CD4-positive, alpha-beta T cell treated with Interleukin-6 for 4 hours (primary cell): Measurements from ENCODE around the gene ARHGAP10.
"Not testable (repeated sequence)": the region's sequence is repeated elsewhere in the genome, so short reads cannot be mapped to it uniquely, and the experiment has no call there.

Source experiments
- DNase-seq: peaks from one replicate; pipeline ENCODE4 v3.0.0-alpha.2; 2020; ENCODE audit warnings: mixed read lengths

Gene ARHGAP10

GRCh38 chr4:147794787-147795413, 63.0 kb downstream of the ARHGAP10 start:
- no peak for DNase-seq

GRCh38 chr4:147799057-147799456, 67.2 kb downstream of the ARHGAP10 start:
- DNase-seq = not testable (repeated sequence)

- peak; percentile 48 for DNase-seq
Measured at GRCh38 chr4:147799986-147800555, 68.2 kb downstream of the ARHGAP10 start.

GRCh38 chr4:147801820-147802219, 69.9 kb downstream of the ARHGAP10 start:
- DNase-seq = no peak

- DNase-seq = no peak
Measured at GRCh38 chr4:147802346-147802745, 70.5 kb downstream of the ARHGAP10 start.

- DNase-seq = no peak
Measured at GRCh38 chr4:147805946-147806345, 74.1 kb downstream of the ARHGAP10 start.

- no peak for DNase-seq
Measured at GRCh38 chr4:147808447-147808846, 76.6 kb downstream of the ARHGAP10 start.

- no peak for DNase-seq
Measured at GRCh38 chr4:147809211-147809610, 77.3 kb downstream of the ARHGAP10 start.

GRCh38 chr4:147811878-147812277, 80.0 kb downstream of the ARHGAP10 start:
- DNase-seq = no peak

GRCh38 chr4:147813109-147813773, 81.4 kb downstream of the ARHGAP10 start:
- DNase-seq = no peak

- DNase-seq = no peak
Measured at GRCh38 chr4:147813973-147814372, 82.1 kb downstream of the ARHGAP10 start.

- DNase-seq = no peak
Measured at GRCh38 chr4:147814376-147814775, 82.5 kb downstream of the ARHGAP10 start.

- DNase-seq = no peak
Measured at GRCh38 chr4:147815741-147816140, 83.9 kb downstream of the ARHGAP10 start.

- DNase-seq = no peak
Measured at GRCh38 chr4:147816382-147817254, 84.7 kb downstream of the ARHGAP10 start.

GRCh38 chr4:147820975-147821374, 89.1 kb downstream of the ARHGAP10 start:
- DNase-seq = no peak

GRCh38 chr4:147821555-147821954, 89.7 kb downstream of the ARHGAP10 start:
- DNase-seq = no peak

GRCh38 chr4:147822128-147822527, 90.2 kb downstream of the ARHGAP10 start:
- DNase-seq = no peak

- DNase-seq = no peak
Measured at GRCh38 chr4:147823130-147823529, 91.2 kb downstream of the ARHGAP10 start.

- no peak for DNase-seq
Measured at GRCh38 chr4:147824316-147824715, 92.4 kb downstream of the ARHGAP10 start.

GRCh38 chr4:147824884-147825283, 93.0 kb downstream of the ARHGAP10 start:
- no peak for DNase-seq

- no peak for DNase-seq
Measured at GRCh38 chr4:147825451-147826287, 93.8 kb downstream of the ARHGAP10 start.

GRCh38 chr4:147826288-147826646, 94.4 kb downstream of the ARHGAP10 start:
- no peak for DNase-seq
